HEK293T (cell line): Measurements from ENCODE around the gene CHD6.

ENCODE experiments used
- ARNT ChIP-seq: fragments of 450-650 bp; IDR thresholded peaks from 2 replicates; pipeline ENCODE4 v1.6.1; 2017; ENCODE audit warnings: mild to moderate bottlenecking
- BHLHE40 ChIP-seq: fragments of 450-650 bp; IDR thresholded peaks from 2 replicates; pipeline ENCODE4 v1.6.1; 2016; ENCODE audit warnings: mild to moderate bottlenecking, moderate library complexity, borderline replicate concordance
- CTBP1 ChIP-seq: fragments of 450-650 bp; IDR thresholded peaks from 2 replicates; pipeline ENCODE4 v1.6.1; 2016; ENCODE audit warnings: borderline replicate concordance
- ELF4 ChIP-seq: fragments of 450-650 bp; IDR thresholded peaks from 2 replicates; pipeline ENCODE4 v1.6.1; 2017; ENCODE audit warnings: antibody characterized with exemption
- FOXK2 ChIP-seq: fragments of 450-650 bp; IDR thresholded peaks from 2 replicates; pipeline ENCODE4 v1.6.1; 2016; ENCODE audit warnings: mild to moderate bottlenecking
- FOXM1 ChIP-seq: fragments of 450-650 bp; IDR thresholded peaks from 2 replicates; pipeline ENCODE4 v1.6.1; 2017; ENCODE audit warnings: mild to moderate bottlenecking, borderline replicate concordance
- NFRKB ChIP-seq: fragments of 450-650 bp; IDR thresholded peaks from 2 replicates; pipeline ENCODE4 v1.6.1; 2016; ENCODE audit warnings: mild to moderate bottlenecking, moderate library complexity
- SP1 ChIP-seq: fragments of 450-650 bp; IDR thresholded peaks from 2 replicates; pipeline ENCODE4 v1.6.1; 2017
- SUZ12 ChIP-seq: fragments of 450-650 bp; IDR thresholded peaks from 2 replicates; pipeline ENCODE4 v1.6.1; 2016; ENCODE audit warnings: mild to moderate bottlenecking

DNA sequence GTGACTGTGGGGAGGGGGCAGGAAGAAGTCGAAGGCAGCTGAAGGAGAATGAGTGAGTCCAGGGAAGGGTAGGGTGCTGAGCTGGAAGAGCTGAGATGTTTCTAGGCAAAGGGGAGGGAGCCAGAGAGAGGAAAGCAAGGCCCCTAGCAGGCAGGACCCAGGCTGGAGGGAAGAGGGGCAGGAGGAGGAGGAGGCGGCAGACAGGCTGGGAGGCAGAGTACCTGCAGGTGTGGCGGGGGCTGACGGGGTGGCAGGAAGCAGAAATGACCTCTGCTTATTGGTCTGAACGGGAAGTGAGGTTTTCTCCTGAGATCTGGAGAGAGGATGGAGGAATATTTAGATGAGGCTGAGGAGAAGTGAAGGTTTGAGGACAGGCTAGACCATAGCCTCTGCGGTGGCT lies 240.9 kb downstream of the CHD6 start:
- TF ChIP-seq NFRKB (no peak), FOXM1 (no peak), ARNT (no peak), FOXK2 (no peak), CTBP1 (no peak), SP1 (no peak), ELF4 (no peak), SUZ12 (no peak), BHLHE40 (no peak)
